OCI-LY3 (cell line): Measurements from ENCODE around the gene KANSL1.

Source experiments
- CTCF ChIP-seq: fragments of 200-600, 300-600 bp; sonication (generic); IDR thresholded peaks from 2 replicates; pipeline ENCODE4 v1.5.1; 2014; ENCODE audit warnings: antibody characterized with exemption, low read length, low read depth
- EZH2phosphoT487 ChIP-seq: fragments of 200-600 bp; shearing (Covaris generic); IDR thresholded peaks from 2 replicates; pipeline ENCODE4 v1.6.1; 2018; ENCODE audit warnings: antibody characterized with exemption, mixed run types, low read depth

GRCh38 chr17:46138473-46138872 is 54.8 kb downstream of the KANSL1 start:
- TF ChIP-seq CTCF = no peak
- TF ChIP-seq EZH2phosphoT487 = no peak
